ENCODE measurements around the gene RPL37. TPM values are rescaled to one million over a fixed set of nuclear protein-coding genes. Genes with fewer than 3 reads are reported as not detected.

The RPL37 gene
- total and polyA plus RNA-seq, 9 of the 15 experiments (the other 6 are each of a cell fraction or from before 2014, with no cell fraction given), result 2,342 to 7,963 (median 4,091) TPM

- TF ChIP-seq POLR2G (IDR thresholded peaks at IDR 0.05; ENCODE audit: low read depth, low read length) (peak; percentile 52), ZNF324 (CRISPR knock-in tag; IDR thresholded peaks at IDR 0.05) (no peak)
Observed at GRCh38 chr5:40831346-40832210, 3.4 kb downstream of the RPL37 start (continued).

GRCh38 chr5:40829748-40830533 is 5.1 kb downstream of the RPL37 start:
- peak overlapping the region in 1 of 2 experiments; percentile 53; a peak in 1 of 4 replicates for H3K9ac ChIP-seq (ENCODE audit: insufficient read depth in 1 of 2, low read depth in 2 of 2, low read length in 2 of 2)
- no peaks in the 10 kb centered on the region for H3K9me3 ChIP-seq (replicated peaks; ENCODE audit: control insufficient read depth, insufficient read depth, low read depth, low read length)
- H4K20me1 ChIP-seq (replicated peaks; ENCODE audit: control insufficient read depth, insufficient read depth, low read length), result peaks cover 78% of the 10 kb centered on the region
- POLR2A ChIA-PET, result interaction anchor here (0.9 to 13.0 kb wide), 11 partner anchors 6 to 38 kb away, joined by 3 to 125 read pairs (median 8); partner anchors contain the start of gene CARD6
- H3K79me2 ChIP-seq (ENCODE audit: control insufficient read depth, insufficient read depth, low read length), result peaks cover 66% of the 10 kb centered on the region
- ATAC-seq (no peak), DNase-seq (ENCODE audit: extremely low read depth in 1 of 4, low spot score in 3 of 4) (no peak), FAIRE-seq (no peak)
- intact Hi-C loops (cut with micrococcal nuclease), result loop anchor here (10.0 kb wide), 1 partner anchor 1405 kb away; the partner anchor contains the start of gene DAB2
- TF ChIP-seq EWSR1 (IDR thresholded peaks at IDR 0.05; ENCODE audit: borderline replicate concordance, low read depth, partially characterized antibody) (peak; percentile 39), NR2C1 (IDR thresholded peaks at IDR 0.05) (no peak), NR2C1 (tag; IDR thresholded peaks at IDR 0.05) (no peak), DIDO1 (tag; IDR thresholded peaks at IDR 0.05; ENCODE audit: low read depth) (no peak), POLR2AphosphoS5 (IDR thresholded peaks at IDR 0.05; ENCODE audit: control insufficient read depth, insufficient read depth, low read depth, low read length) (peak; percentile 65; the same call in 1 of the 2 replicates), POLR2AphosphoS2 (IDR thresholded peaks at IDR 0.05; ENCODE audit: low read length) (peak; percentile 35; the same call in 1 of the 2 replicates), ZNF695 (CRISPR knock-in tag; IDR thresholded peaks at IDR 0.05) (0 out of 2 replicates have a peak, but pooled peaks have one; percentile 25), ZSCAN32 (CRISPR knock-in tag; IDR thresholded peaks at IDR 0.05) (no peak), TAF7 (tag; IDR thresholded peaks at IDR 0.05) (no peak), OTX1 (CRISPR knock-in tag; IDR thresholded peaks at IDR 0.05) (peak; percentile 57; the same call in 1 of the 2 replicates), EGR1 (conservative IDR thresholded peaks at IDR 0.05) (no peak)
- no peak overlapping the region for H3K27ac ChIP-seq (ENCODE audit: extremely low read depth, low read depth, low read length)
- no peak overlapping the region for H3K4me3 ChIP-seq
- peaks cover 6 to 28% of the 10 kb centered on the region in 2 experiments; a peak in 4 of 5 replicates for H3K4me1 ChIP-seq (replicated peaks in 1 of 2; ENCODE audit: control insufficient read depth in 2 of 2, insufficient read depth in 2 of 2, low read length in 2 of 2)
- H3K36me3 ChIP-seq (ENCODE audit: control insufficient read depth, insufficient read depth, low read length), result peaks cover 94% of the 10 kb centered on the region
- H3K9me1 ChIP-seq (ENCODE audit: control insufficient read depth, insufficient read depth, low read length), result peaks cover 5% of the 10 kb centered on the region
- no peaks in the 10 kb centered on the region for H3K27me3 ChIP-seq (ENCODE audit: control insufficient read depth in 2 of 2, insufficient read depth in 2 of 2, low read length in 2 of 2)
- H2AFZ ChIP-seq (ENCODE audit: low read depth, low read length), result no peak overlapping the region
- WGBS (ENCODE audit: insufficient coverage, low coverage, missing lambda C conversion rate), result 92% methylated on average over 13 of the region's 13 CpGs
- CTCF ChIA-PET (ENCODE audit: low intra/inter-chr PET ratio), result no interaction called here
- H3K4me2 ChIP-seq (ENCODE audit: insufficient read depth, low read length), result no peak overlapping the region
- no TSS peak for BruUV-seq (replicated peaks)
- in situ Hi-C loops (cut with MboI), result no loop called here
